Activated CD4-positive, alpha-beta T cell treated with anti-CD3 and anti-CD28 coated beads, Interleukin-2, amount 10 ng/mL, durations not matched to agents 7 days and 5 days (primary cell): ENCODE data around the gene RARRES2. TPM values are rescaled to one million over a fixed set of nuclear protein-coding genes. Genes with fewer than 3 reads are reported as not detected.
"Not testable (repeated sequence)": the region's sequence is repeated elsewhere in the genome, so short reads cannot be mapped to it uniquely, and the experiment has no call there.

Source experiments
- CTCF ChIA-PET: fragments of 350-600 bp; sonication (Branson Sonifier 250); formaldehyde crosslinking; loops from one replicate; lab custom pipeline; 2021; ENCODE audit warnings: antibody characterized with exemption; lab: Charles Lee
- POLR2A ChIA-PET: fragments of 350-600 bp; sonication (Branson Sonifier 250); formaldehyde crosslinking; loops from one replicate; lab custom pipeline; 2021; ENCODE audit warnings: antibody characterized with exemption; lab: Charles Lee
- DNase-seq: peaks from one replicate; pipeline ENCODE4 v3.0.0-alpha.2; 2020
- H3K27ac Mint-ChIP-seq: one replicate; pipeline ENCODE4 v1.8.0; 2021; ENCODE audit warnings: mild to moderate bottlenecking, moderate library complexity, mixed read lengths
- H3K27me3 Mint-ChIP-seq: one replicate; pipeline ENCODE4 v1.8.0; 2021; ENCODE audit warnings: mixed read lengths
- H3K36me3 Mint-ChIP-seq: one replicate; pipeline ENCODE4 v1.8.0; 2021; ENCODE audit warnings: low read depth, mixed read lengths
- H3K4me1 Mint-ChIP-seq: one replicate; pipeline ENCODE4 v1.8.0; 2021; ENCODE audit warnings: mixed read lengths
- H3K4me3 Mint-ChIP-seq: one replicate; pipeline ENCODE4 v1.8.0; 2021; ENCODE audit warnings: mild to moderate bottlenecking, moderate library complexity, mixed read lengths
- H3K9me3 Mint-ChIP-seq: one replicate; pipeline ENCODE4 v1.8.0; 2021; ENCODE audit warnings: mixed read lengths
- total RNA-seq, 2 experiments: library from RNA; stranded (reverse); gene quantifications; one replicate each; pipeline ENCODE4 v1.2.3, GENCODE V29; 2021

The RARRES2 gene
- not detected for total RNA-seq

DNA sequence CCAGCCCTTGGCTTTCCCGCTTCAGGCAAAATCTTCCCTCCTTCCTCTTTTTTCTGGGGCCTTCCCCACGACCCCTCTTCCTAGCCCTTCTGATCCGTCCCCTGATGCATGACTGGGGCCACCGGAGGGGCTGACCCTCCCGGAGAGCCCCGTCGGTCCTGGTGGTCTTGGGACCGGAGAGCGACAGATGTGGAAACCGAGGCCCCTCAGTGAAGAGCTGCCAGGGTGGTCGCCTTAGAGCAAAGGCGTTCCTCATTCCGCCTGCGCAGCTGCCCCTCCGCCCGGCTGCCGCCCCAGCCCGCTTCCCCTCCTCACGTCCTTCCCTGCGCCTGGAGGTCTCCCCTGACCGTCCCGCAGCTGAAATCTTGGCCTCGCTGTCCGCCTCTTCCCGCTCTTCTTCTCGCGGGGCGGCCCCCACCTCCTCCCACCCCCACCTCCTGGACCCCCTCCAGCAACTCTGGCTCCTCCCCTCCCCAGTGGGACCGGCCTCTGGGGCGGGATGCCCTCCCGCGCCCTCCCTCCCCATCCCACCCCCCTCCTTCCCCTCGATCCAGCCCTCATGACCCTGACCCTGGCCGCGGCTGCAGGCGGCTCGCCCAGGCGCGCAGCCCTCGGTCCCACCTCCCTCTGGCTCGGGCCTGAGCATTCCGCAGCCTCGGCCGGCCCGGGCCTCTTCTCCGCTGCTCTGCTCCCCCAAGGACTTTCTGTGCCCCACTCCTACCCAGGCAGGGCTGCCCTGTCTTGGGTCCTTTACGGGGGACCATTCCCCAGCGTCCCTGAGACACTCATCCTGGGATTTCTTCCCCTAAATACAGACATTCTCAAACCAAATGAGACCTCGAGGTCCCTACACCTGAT, at the start of gene RARRES2:
RARRES2 (minus strand) TSS at position 367 of the 858 bp plus-strand sequence. CDS start 1,020 bp downstream, outside the sequence.
- Mint-ChIP-seq H3K9me3 (peaks cover 5% of the 10 kb centered on the region), H3K36me3 (no peaks in the 10 kb centered on the region), H3K27me3 (peaks cover 28% of the 10 kb centered on the region), H3K4me1 (no peaks in the 10 kb centered on the region), H3K27ac (no peak within 1 kb of the TSS), H3K4me3 (no peak within 1 kb of the TSS)
- no peak for DNase-seq
- ChIA-PET POLR2A (no interaction called here), CTCF (no interaction called here)

DNA sequence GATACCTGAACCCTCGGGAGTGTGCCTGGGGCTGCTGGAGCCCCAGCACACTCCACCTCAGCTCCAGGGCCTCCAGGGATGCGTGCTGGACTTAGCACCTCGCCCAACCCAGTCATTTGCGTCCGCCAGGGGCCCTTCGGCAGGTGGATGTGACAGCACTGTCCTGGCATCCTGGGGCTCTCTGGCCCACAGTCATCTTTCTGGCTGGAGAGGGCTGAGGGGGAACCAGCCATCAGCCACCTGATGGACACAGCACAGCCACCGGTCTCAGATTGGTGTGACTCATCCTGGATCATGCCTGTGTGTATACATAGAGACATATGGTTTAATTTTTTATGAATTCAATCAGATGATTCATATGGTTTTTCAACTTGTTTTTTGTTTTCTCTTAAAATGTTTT, 48.8 kb upstream of the RARRES2 start:
- ChIA-PET CTCF (interaction anchor here (1.0 kb wide), 1 partner anchor 64 kb away, joined by 3 read pairs; no protein-coding TSS in a partner anchor), POLR2A (no interaction called here)
- H3K9me3 Mint-ChIP-seq = no peaks in the 10 kb centered on the region
- no peaks in the 10 kb centered on the region for H3K4me1 Mint-ChIP-seq
- H3K27me3 Mint-ChIP-seq = no peaks in the 10 kb centered on the region
- no peak overlapping the region for H3K27ac Mint-ChIP-seq
- no peaks in the 10 kb centered on the region for H3K36me3 Mint-ChIP-seq
- no peak overlapping the region for H3K4me3 Mint-ChIP-seq
- no peak for DNase-seq

DNA sequence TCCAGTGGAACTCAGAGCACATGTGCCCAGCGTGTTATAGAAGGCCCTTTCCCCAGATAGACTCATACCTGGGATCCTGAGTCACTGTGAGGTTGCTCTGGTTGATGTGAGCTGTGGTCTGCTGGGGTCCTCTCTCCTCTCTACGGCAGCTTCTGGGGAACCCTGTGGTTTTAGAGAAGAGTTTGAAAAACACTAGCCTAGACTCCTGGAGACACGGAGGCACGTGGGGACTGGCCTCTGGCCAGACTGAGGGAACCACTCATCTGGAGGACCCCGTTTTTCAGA, 48.0 kb upstream of the RARRES2 start:
- Mint-ChIP-seq H3K9me3 (no peaks in the 10 kb centered on the region), H3K4me3 (no peak overlapping the region), H3K36me3 (no peaks in the 10 kb centered on the region), H3K4me1 (no peaks in the 10 kb centered on the region), H3K27me3 (no peaks in the 10 kb centered on the region), H3K27ac (no peak overlapping the region)
- DNase-seq = no peak
- CTCF ChIA-PET = interaction anchor here (1.0 kb wide), 1 partner anchor 63 kb away, joined by 3 read pairs; no protein-coding TSS in a partner anchor
- POLR2A ChIA-PET = no interaction called here

DNA sequence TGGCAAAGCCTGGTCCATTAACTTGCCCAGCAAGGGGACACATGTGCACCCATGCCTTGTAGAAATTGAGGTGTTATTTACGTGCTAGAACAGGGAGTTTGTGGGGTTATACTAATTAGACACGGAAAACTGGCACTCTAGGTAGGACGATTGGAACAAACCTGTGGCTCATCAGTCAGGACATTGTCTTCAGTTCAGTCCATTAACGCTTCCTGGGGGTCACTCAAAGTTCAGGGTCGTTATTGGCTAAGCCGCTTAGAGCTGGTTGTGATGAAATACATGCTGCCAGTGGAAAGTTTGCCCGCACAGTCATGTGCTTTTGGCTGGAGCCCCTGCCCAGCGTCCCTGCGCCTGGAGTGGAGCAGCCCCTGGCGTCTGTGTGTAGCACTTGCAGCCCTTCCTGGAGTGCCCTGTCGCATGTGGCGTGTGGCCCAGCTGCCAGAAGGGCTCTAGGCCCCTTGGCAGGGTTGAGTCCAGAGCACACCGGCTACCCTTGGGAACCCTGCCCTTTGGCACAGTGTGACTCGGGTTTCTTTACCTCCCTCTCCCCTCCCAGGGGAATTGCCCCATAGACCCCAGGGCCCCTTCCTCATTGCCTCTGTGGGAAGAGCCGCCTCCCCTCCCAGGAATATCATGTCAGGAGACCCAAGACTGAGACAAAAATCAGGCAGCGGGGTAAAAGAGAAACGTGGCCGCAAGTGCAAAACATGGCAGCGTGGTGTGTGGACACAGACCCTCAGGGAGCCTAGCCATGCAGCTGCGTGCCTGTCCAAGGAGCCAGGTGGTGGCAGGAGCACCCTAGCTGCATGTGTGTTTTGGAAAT, 47.5 kb upstream of the RARRES2 start:
- Mint-ChIP-seq H3K36me3 (no peaks in the 10 kb centered on the region), H3K9me3 (no peaks in the 10 kb centered on the region), H3K27me3 (no peaks in the 10 kb centered on the region), H3K4me1 (no peaks in the 10 kb centered on the region), H3K27ac (no peak overlapping the region), H3K4me3 (no peak overlapping the region)
- no peak for DNase-seq
- ChIA-PET POLR2A (no interaction called here), CTCF (interaction anchor here (1.0 kb wide), 1 partner anchor 63 kb away, joined by 3 read pairs; no protein-coding TSS in a partner anchor)

DNA sequence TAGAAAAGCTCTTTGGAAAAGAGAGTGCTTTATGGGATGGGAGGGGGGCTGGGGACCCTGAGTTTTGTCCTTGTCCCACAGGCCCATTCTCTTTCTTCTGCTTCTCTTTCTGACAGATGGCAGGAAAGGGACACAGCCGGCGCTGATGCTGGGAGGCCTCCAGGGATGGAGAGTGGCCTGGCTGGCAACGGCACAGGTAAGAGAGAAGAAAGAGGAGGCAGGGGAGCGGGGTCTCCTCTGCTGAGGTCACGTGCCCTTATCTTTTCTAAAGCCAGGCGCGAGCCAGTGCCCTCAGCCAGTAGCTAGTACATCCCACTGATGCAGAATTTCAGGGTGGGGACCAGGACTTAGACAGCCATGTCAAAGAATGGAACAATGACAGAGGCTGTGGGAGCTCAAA, 46.9 kb upstream of the RARRES2 start:
- ChIA-PET POLR2A (no interaction called here), CTCF (no interaction called here)
- Mint-ChIP-seq H3K9me3 (no peaks in the 10 kb centered on the region), H3K27me3 (no peaks in the 10 kb centered on the region), H3K27ac (no peak overlapping the region), H3K4me3 (no peak overlapping the region), H3K36me3 (no peaks in the 10 kb centered on the region), H3K4me1 (no peaks in the 10 kb centered on the region)
- no peak for DNase-seq

DNA sequence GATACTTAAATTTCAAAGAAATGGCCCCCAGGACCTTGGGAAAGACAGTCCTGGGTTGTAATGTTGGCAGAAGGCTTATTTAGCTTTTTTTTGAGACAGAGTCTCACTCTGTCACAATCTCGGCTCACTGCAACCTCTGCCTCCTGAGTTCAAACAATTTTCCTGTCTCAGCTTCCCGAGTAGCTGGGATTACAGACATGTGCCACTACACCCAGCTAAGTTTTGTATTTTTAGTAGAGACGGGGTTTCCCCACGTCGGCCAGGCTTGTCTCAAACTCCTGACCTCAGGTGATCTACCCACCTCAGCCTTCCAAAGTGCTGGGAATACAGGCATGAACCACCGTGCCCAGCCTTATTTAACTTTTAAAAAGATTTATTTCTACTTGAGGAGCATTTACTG, 44.5 kb upstream of the RARRES2 start:
- H3K4me1 Mint-ChIP-seq, H3K4me3 Mint-ChIP-seq, H3K36me3 Mint-ChIP-seq, H3K9me3 Mint-ChIP-seq, H3K27me3 Mint-ChIP-seq, POLR2A ChIA-PET, H3K27ac Mint-ChIP-seq, DNase-seq: not testable (repeated sequence)
- CTCF ChIA-PET = interaction anchor here (0.9 to 1.6 kb wide), 6 partner anchors 15 to 53 kb away, joined by 3 to 7 read pairs (median 3); no protein-coding TSS in a partner anchor

DNA sequence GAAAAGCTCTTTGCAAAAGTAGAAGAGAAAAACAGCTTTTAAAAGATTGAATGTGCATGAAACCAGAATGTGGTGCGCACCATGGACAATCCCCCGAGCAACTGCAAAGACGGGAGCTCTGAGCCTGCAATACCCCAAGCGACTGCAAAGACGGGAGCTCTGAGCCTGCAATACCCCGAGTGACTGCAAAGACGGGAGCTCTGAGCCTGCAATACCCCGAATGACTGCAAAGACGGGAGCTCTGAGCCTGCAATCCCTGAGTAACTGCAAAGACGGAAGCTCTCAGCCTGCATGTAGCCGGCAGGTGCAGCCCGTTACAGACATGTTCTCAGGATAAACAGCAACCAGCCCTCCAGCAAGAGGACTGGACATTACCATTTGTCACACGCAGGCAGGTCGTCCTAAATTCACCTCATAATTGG, 43.9 kb upstream of the RARRES2 start:
- H3K9me3 Mint-ChIP-seq = no peaks in the 10 kb centered on the region
- peaks cover 13% of the 10 kb centered on the region for H3K4me1 Mint-ChIP-seq
- no peak for DNase-seq
- no peaks in the 10 kb centered on the region for H3K36me3 Mint-ChIP-seq
- no peak overlapping the region for H3K4me3 Mint-ChIP-seq
- H3K27ac Mint-ChIP-seq = no peak overlapping the region
- POLR2A ChIA-PET = no interaction called here
- no peaks in the 10 kb centered on the region for H3K27me3 Mint-ChIP-seq
- CTCF ChIA-PET = interaction anchor here (1.3 to 1.6 kb wide), 2 partner anchors 14 to 17 kb away, joined by 3 to 7 read pairs; no protein-coding TSS in a partner anchor

DNA sequence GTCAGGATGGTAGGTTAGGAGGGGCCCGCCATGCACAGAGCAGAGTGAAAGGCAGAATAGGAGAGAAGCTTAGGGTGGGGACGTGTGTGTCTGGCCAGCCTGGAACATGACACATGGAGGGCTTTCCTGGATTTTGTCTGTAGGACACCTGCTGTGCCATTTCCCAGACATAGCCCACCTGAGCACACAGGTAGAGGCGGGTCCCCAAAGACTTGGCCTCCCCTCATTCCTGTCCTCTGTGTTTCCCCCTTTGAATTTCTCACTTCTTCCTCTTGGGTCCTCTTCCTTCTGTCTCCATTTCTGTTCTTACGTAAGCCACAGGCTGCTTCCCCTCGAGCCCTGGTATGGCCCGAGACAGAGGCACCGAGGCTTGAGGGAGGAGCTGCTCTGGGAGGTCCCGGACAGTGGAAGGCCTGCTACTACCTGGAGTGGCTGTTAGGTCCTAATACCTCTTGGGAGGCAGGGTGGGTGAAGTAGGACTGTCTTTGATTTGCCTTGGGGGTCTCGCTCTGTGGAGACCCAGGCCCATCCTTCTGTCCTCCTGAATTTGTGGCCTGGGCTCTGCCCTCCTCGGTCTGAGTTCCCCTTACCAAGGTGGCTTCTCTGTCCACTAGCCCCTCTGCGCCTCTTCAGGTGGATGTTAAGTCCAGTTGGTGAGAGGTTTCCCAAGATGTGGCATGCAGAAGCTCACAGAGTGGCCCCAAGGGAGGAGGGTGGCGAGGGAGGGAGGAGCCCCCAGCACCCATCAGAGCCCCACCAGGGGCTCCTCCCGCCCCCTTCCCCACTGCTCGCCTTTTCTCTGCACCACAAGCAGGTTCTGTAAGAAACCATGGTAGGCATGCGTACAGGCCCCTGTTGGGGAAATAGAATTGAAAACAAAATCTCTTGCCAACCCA, 43.2 kb upstream of the RARRES2 start:
- CTCF ChIA-PET = interaction anchor here (0.9 to 1.7 kb wide), 5 partner anchors 13 to 22 kb away, joined by 3 to 7 read pairs (median 3); no protein-coding TSS in a partner anchor
- no peak for DNase-seq
- POLR2A ChIA-PET = no interaction called here
- peaks cover 20% of the 10 kb centered on the region for H3K4me1 Mint-ChIP-seq
- H3K9me3 Mint-ChIP-seq = no peaks in the 10 kb centered on the region
- no peak overlapping the region for H3K4me3 Mint-ChIP-seq
- H3K27ac Mint-ChIP-seq = no peak overlapping the region
- no peaks in the 10 kb centered on the region for H3K27me3 Mint-ChIP-seq
- H3K36me3 Mint-ChIP-seq = no peaks in the 10 kb centered on the region

DNA sequence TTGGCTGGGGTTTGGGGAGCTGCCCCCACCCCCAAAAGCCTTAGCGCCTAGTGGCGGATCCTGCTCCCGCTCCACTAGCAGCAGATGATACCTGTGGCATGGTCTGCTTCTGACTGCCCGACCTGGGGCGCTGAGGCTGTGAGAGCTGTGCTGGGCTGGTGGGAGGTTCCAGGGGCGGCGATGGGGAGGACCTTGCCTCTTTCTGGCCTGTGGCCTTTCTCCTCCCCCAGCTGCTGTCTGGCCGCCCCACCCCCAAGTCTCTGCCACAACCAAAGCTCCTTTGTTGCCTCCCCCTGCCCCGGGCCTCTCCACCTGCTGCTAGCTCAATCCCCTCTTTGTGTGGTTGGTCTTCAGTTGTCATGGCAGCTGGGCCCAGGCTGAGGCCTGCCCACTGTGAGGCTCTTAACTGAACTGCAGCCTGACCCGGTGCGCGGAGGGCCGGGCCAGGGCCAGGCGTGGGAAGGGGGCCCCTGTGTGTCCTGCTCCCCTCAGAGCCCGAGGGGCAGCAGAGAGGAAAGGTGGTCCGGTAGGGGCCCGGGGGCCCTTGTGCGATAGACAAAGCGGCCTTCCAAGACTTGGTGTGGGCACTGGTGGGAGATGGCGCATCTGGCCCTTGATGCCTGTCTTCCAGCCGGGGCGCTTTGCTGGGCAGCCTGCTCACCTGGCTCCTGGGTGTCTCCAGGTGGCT, 42.4 kb upstream of the RARRES2 start:
- no peak overlapping the region for H3K4me3 Mint-ChIP-seq
- H3K9me3 Mint-ChIP-seq = no peaks in the 10 kb centered on the region

DNA sequence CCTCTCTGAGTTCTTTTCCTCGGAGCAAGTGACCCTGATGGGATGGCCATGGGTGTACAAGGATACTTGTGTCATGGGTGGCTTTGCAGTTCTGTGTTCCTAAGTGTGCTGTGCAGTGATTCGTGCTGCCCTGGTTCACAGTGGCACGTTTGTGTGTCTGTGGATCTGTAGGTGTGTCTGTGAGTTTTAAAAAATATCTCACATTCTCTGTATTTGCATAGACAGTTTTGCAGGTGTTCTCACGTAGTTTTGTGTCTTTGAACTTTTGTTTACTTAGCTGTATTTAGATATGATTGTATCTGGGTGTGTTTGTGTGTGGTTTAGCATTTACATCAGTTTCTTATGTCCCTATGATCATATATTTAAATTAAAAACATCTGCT, 41.4 kb upstream of the RARRES2 start:
- Mint-ChIP-seq H3K36me3 (no peaks in the 10 kb centered on the region), H3K27me3 (no peaks in the 10 kb centered on the region), H3K4me3 (no peak overlapping the region), H3K4me1 (peaks cover 28% of the 10 kb centered on the region), H3K9me3 (no peaks in the 10 kb centered on the region), H3K27ac (no peak overlapping the region)
- no peak for DNase-seq
- POLR2A ChIA-PET = no interaction called here
- CTCF ChIA-PET = interaction anchor here (1.5 kb wide), 1 partner anchor 19 kb away, joined by 3 read pairs; no protein-coding TSS in a partner anchor

More for the DNA sequence above, 42.4 kb upstream of the RARRES2 start:
- no peak for DNase-seq
- POLR2A ChIA-PET = no interaction called here
- Mint-ChIP-seq H3K27ac (no peak overlapping the region), H3K4me1 (peaks cover 21% of the 10 kb centered on the region), H3K27me3 (no peaks in the 10 kb centered on the region), H3K36me3 (no peaks in the 10 kb centered on the region)
- CTCF ChIA-PET = interaction anchor here (0.6 to 1.7 kb wide), 4 partner anchors 18 to 30 kb away, joined by 3 to 5 read pairs (median 3); no protein-coding TSS in a partner anchor

DNA sequence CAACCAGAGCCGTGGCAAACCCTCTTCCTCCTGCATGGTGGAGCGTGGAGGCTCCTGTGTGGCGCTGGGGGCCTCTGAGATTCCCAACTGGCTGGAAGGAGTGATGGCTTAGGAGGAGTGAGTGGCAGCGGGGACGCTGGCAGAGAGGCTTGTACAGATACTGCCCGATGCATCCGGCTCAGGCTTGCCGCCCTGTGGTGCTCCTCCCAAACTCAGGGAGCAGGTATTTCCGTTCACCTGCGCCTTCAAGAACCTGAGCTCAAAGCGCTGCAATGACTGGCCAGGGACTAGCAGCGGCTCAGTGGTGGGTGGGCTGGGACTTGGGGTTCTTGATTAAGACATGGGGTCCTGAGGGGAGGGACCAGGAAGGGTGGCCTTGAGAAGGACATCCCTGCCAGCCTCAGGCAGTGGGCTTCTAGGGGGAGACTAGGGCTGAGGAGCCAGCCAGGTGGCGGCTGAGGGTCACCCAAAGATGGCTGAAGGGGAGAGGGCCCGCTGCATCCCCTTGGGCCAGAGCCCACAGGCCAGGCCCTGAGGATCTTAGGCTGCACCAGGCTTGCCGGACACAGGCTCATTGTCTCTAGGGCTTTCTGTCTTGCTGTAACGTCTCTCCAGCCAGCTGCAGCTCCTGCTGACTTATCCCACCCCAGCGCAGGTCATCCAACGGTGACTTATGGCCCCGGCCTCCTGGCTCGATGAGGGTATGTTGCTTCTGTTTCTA, 40.9 kb upstream of the RARRES2 start:
- Mint-ChIP-seq H3K4me1 (peaks cover 34% of the 10 kb centered on the region), H3K36me3 (no peaks in the 10 kb centered on the region)
- POLR2A ChIA-PET = no interaction called here

More for the DNA sequence above, 40.9 kb upstream of the RARRES2 start:
- no peak for DNase-seq
- H3K4me3 Mint-ChIP-seq = no peak overlapping the region
- no peaks in the 10 kb centered on the region for H3K9me3 Mint-ChIP-seq
- H3K27ac Mint-ChIP-seq = peak overlapping the region; percentile 31
- CTCF ChIA-PET = no interaction called here
- H3K27me3 Mint-ChIP-seq = no peaks in the 10 kb centered on the region
